HG02642 (cell line): ENCODE measurements around the gene BCKDK.

Experiments
- ATAC-seq: cut with Tn5 transposase; IDR thresholded peaks from one replicate; pipeline ENCODE4 v1.9.1; 2021; ENCODE audit warnings: mild to moderate bottlenecking; ENCODE audit not compliant: unreplicated experiment, poor library complexity

The BCKDK gene

DNA sequence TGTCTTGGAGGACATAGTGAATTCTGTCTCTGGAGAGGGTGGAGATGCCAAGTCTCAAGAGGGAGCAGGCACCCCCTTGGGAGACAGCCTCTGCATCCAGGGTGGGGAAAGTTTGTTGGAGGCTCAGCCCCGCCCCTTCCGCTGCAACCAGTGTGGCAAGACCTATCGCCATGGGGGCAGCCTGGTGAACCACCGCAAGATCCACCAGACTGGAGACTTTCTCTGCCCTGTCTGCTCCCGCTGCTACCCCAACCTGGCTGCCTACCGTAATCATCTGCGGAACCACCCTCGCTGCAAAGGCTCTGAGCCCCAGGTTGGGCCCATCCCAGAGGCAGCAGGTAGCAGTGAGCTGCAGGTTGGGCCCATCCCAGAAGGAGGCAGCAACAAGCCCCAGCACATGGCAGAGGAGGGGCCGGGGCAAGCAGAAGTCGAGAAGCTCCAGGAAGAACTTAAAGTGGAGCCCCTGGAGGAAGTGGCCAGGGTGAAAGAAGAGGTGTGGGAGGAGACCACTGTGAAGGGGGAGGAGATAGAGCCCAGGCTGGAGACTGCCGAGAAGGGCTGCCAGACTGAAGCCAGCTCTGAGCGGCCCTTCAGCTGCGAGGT is 28.7 kb upstream of the BCKDK start:
- ATAC-seq, result no peak

DNA sequence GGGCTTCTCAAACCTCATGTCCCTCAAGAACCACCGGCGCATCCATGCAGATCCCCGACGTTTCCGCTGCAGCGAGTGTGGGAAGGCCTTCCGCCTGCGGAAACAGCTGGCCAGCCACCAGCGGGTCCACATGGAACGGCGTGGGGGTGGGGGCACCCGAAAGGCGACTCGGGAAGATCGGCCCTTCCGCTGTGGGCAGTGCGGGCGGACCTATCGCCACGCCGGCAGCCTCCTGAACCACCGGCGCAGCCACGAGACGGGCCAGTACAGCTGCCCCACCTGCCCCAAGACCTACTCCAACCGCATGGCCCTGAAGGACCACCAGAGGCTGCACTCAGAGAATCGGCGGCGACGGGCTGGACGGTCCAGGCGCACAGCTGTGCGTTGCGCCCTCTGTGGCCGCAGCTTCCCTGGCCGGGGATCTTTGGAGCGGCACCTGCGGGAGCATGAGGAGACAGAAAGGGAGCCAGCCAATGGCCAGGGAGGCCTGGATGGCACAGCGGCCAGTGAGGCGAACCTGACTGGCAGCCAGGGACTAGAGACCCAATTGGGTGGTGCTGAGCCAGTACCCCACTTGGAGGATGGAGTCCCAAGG is 28.1 kb upstream of the BCKDK start:
- no peak for ATAC-seq

DNA sequence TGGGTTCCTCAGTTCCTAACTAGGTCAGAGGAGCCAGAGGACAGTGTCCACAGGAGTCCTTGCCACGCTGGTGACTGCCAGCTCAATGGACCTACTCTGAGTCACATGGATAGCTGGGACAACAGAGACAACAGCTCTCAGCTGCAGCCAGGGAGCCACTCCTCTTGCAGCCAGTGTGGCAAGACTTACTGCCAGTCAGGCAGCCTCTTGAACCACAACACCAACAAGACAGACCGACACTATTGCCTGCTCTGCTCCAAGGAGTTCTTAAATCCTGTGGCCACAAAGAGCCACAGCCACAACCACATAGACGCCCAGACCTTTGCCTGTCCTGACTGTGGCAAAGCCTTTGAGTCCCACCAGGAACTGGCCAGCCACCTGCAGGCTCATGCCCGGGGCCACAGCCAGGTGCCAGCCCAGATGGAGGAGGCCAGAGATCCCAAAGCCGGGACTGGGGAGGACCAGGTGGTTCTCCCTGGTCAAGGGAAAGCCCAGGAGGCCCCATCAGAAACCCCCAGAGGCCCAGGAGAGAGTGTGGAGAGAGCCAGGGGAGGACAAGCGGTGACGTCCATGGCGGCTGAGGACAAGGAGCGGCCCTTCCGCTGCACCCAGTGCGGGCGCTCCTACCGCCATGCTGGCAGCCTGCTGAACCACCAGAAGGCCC is 27.3 kb upstream of the BCKDK start:
- ATAC-seq, result no peak

GRCh38 chr16:31081428-31082351 is 26.5 kb upstream of the BCKDK start:
- ATAC-seq, result no peak

GRCh38 chr16:31082368-31083045 is 25.7 kb upstream of the BCKDK start:
- no peak for ATAC-seq

GRCh38 chr16:31083081-31083480 is 25.1 kb upstream of the BCKDK start:
- ATAC-seq, result no peak

DNA sequence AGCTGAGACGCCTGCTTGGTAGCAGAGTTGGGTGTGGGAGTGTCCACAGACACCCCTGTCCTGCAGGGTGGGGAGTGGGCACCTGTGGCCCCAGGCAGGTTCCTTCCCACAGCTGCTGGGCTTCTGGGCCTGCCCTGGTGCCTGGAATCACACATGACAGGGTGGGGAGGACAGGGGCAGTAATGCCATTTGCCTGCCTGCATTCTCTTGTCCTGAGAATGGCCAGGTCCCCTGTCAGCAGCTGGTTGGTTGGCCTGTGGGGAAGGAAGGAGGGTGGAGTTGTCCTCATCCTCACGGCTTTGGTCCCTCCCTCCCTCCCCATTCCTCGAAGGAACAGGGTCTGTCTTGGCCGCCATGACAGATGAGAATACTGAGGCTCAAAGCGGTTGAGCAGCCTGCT is 24.6 kb upstream of the BCKDK start:
- no peak for ATAC-seq

- no peak for ATAC-seq
Measured at GRCh38 chr16:31083981-31084380, 24.2 kb upstream of the BCKDK start.

DNA sequence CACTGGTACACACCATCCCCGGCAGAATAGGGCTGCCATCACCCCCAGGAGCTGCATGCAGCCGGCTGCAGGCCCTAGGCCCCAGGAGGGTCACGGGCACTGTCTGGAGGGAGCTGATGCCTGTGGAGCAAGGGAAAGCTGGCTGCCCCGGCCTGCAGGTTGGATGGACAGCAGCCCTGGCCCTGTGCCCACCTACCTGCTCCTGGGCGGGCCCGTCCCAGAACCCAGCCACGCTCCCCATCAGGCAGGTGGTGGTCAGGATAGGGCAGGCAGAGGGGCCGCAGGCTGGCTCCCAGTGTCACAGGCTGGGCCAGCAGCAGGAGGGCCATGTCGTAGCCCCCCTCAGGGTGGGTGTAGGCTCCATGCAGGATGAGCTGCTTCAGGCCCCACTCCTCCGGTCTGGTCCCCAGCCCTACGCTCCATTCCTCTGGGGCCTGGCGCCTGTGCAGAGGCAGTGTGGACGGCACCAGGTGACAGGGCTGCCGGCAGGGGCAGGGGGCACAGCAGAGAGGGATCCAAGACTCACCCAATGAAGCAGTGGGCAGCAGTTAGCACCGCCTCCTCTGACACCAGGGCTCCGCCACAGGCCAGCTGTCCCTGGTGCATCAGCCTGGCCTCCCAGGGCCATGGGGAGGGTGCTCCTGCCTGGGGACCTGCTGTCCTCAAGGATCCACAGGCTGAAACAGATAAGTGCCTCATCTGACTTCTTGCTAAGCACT is 23.4 kb upstream of the BCKDK start:
- no peak for ATAC-seq

GRCh38 chr16:31085411-31085810 is 22.8 kb upstream of the BCKDK start:
- ATAC-seq, result no peak

DNA sequence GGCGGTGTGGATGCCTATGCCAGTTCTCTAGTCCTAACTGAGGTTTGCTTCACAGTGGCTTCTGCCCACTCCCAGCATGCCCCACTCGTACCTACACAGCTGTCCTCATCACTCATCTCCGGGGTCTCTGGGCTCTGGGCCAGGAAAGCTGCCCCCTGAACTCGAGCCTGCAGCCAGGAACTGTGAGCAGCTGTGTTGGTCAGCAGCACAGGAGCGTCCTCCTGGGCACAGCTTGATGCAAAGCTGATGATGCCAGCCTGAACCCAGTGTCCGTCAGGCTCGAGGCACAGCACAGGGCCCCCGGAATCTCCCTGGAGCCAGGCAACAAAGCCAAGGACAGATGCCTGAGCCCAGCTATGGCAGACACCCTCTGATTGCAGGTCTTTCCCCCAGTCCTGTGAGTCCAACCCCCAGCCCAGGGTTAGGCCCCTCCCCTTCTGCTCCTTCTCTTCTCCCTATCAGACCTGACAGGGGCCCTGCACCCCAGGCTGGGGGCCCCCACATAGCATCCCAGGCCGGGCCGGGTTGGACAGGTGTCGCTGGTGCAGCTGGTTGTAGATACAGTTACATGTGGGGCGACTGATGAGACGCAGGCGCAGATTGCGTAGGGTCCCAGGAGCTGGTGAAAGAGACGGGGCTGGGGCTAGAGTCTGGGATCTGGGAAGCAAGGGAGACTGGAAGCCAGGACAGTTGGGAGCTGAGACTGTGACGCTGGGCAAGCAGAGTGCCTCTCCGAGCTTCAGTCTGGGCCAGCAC is 22.1 kb upstream of the BCKDK start:
- no peak for ATAC-seq

DNA sequence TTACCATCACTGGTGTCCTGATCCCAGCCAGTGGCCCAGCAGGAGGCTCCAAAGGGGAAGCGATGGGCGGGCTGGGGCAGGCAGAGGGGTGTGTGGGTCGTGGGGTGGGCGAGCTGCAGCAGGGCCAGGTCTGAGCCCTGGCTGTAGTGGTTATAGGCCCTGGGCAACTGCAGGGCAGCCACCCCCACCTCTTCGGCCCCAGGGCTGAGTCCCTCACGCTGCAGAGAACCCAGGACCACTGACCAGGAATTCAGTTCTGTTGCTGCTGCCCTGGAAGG is 21.6 kb upstream of the BCKDK start:
- ATAC-seq, result no peak

GRCh38 chr16:31087481-31087880 is 20.7 kb upstream of the BCKDK start:
- ATAC-seq, result no peak

DNA sequence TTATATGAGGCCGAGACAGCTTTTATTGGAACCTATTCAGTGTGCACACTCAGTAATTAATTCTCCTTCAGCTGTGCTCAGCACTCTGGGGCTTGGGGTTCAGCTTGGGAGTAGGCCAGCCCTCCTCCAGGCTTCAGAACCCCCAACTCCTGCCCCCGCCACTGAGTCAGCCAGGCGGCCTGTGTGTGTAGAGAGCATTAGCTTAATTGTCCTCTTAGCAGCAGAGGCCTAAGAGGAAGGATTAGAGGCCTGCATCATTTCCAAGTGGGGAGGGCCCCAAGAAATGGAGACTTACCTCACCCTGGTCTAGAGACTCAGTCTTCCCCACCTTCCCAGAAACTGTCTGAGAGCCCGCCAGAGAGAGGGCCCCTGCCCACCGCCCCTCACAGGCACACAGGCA is 20.2 kb upstream of the BCKDK start:
- ATAC-seq, result no peak

DNA sequence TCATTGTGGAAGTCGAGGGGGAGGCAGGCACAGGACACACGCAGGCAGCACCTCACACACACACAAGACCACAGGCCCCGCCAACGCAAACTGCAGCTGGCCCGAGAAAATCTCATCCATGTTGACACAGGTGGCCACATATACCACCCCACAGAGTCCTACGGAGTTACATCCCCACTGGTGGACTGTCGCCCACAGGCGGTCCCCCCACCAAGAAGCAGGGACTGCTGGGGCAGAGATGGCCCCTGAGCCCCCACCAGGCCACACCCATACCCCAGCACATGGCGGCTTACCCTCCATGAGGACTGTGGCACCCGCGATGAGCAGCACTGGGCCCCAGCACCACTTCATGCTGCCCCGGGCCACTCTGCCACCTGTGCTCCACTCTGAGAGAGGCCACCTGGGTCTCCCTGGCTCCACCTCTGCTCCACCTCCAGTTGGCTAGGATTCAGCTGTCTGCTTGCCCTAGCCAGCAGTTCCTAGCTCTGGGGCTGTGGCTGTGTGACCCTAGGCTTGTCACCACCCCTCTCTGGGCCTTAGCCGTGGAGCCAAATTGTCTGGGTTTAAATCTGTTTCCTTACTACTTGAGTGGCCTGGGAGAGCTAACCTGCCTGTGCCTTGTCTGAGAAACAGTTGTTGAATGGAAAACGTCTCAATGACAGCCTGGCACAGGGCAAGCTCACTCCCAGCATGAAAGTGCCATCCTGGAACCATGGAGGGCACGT is 19.6 kb upstream of the BCKDK start, which contains the start of gene PRSS53:
PRSS53 (minus strand) TSS at position 485 of the 725 bp plus-strand sequence; CDS start at position 351, 134 bp downstream.
- ATAC-seq, result no peak

- no peak for ATAC-seq
Measured at GRCh38 chr16:31089199-31089598, 19.0 kb upstream of the BCKDK start.

- no peak for ATAC-seq
Measured at GRCh38 chr16:31090540-31090939, 17.6 kb upstream of the BCKDK start.

DNA sequence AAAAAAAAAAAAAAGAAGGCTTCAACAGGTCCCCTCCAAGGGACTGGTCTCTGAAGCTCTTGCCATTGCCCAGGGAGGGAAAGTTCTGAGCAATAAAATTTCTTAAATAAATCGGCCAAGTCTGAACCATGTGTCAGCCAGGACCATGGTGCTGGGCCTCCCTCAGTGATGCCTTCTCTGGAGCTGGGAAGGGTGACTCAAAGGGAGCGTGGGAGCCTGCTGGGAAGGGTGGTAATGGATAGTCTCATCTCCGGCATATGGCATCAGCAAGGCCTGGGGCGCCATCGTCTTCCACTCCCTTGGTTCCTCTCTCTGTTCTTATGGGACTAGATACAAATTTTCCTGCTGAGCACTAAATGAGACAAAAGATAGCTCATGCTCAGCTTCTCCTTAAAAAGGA is 15.9 kb upstream of the BCKDK start:
- no peak for ATAC-seq
